SK-MEL-5 (cell line): Measurements from ENCODE around the gene ALG5. TPM values are rescaled to one million over a fixed set of nuclear protein-coding genes. Genes with fewer than 3 reads are reported as not detected.

Source experiments
- DNase-seq: peaks from one replicate; pipeline ENCODE4 v3.0.0-alpha.2; 2016; ENCODE audit warnings: low read depth, low spot score
- in situ Hi-C: cut with HindIII; loops from 2 replicates; pipeline ENCODE4 v1.10.0; 2016; ENCODE audit warnings: low sequenced_read_pairs, high pct_unique_total_duplicates, low pct_unique_long_range_greater_than_20kb
- total RNA-seq: library from RNA; depleted of rRNA; stranded (reverse); fragments of >200 nt; shearing (Covaris generic); gene quantifications from 2 replicates; pipeline ENCODE4 v1.2.3, GENCODE V29; 2014; rRNA removed

ALG5 gene
- total RNA-seq, 1 experiment from 2014 or later: 68.6 TPM

DNA sequence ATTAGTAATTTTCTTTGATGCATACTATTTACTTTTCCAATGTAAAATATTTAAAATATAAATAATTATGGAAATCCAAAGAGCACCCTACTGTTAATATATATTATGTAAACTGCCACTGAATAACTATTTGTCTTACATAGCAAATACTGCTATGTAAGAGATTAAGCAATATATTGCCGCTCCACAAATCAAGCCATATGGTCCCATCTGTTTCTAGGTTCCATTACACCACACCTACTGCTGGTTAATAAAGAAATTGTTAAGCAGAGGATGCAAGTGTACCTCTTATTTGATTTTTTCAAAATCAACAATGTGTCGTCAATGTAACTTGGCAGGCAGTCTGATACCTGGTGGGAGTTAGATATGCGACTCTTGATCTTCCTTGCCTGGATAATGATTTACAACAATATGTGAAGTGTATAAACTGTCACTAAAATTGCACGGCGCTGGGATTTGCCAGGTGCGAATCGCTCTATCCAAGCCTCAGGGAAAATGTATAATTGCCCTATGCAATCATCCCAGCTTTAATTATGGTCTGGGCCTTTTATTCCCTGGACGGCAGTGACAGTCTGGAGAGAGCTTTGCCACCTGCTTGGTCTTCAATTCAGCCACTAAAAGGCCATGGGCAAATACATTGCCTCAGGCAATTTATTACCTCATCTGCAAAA lies 95.1 kb downstream of the ALG5 start:
- no peak for DNase-seq
- in situ Hi-C loops: no loop called here

Other genes with a start within 250 kb of the ALG5 start
- 1.1 and 1.2 TPM in 2 replicates for gene RFXAP, start 180.1 kb downstream of the ALG5 start, total RNA-seq
- gene SMAD9, start 79.1 kb downstream of the ALG5 start, total RNA-seq: 6.9 and 8.6 TPM in 2 replicates
- gene EXOSC8, start 1.4 kb upstream of the ALG5 start, total RNA-seq: 55.5 and 58.0 TPM in 2 replicates
- 39.3 and 41.7 TPM in 2 replicates for gene SUPT20H, start 60.3 kb upstream of the ALG5 start, total RNA-seq
- gene CSNK1A1L, start 106.3 kb upstream of the ALG5 start, total RNA-seq: not detected in 2 replicates